ENCODE data around the gene EXOC5. TPM values are rescaled to one million over a fixed set of nuclear protein-coding genes. Genes with fewer than 3 reads are reported as not detected.

Gene EXOC5
- total RNA-seq, 2 donors from 2014 or later: 101 to 107 TPM

- H3K9me3 ChIP-seq (ENCODE audit: control insufficient read depth, low read length): no peaks in the 10 kb centered on the region
- H3K9ac ChIP-seq (ENCODE audit: extremely low read depth, low read length, poor library complexity, severe bottlenecking): no peak overlapping the region
- 80 to 89% methylated on average over 3 to 7 of the region's 7 CpGs for WGBS, 2 experiments (ENCODE audit: insufficient coverage in 1 of 2, insufficient read length in 1 of 2)
- Mint-ChIP-seq H3K4me3 (no peak overlapping the region), H3K36me3 (ENCODE audit: low read depth) (no peaks in the 10 kb centered on the region), H3K27ac (no peak overlapping the region), H3K27me3 (ENCODE audit: insufficient read depth) (no peaks in the 10 kb centered on the region), H3K4me1 (no peaks in the 10 kb centered on the region), H3K9me3 (peaks cover 3% of the 10 kb centered on the region)
- no peaks in the 10 kb centered on the region for H3K4me1 ChIP-seq (ENCODE audit: control insufficient read depth, insufficient read depth, low read length)
- no peaks in the 10 kb centered on the region for H3K27me3 ChIP-seq (ENCODE audit: control insufficient read depth, insufficient read depth, low read length, poor library complexity, severe bottlenecking)
- DNase-seq: no peak
- no peak overlapping the region for H3K27ac ChIP-seq (ENCODE audit: low read depth, low read length)
- no peak overlapping the region for H3K4me3 ChIP-seq (ENCODE audit: low read length)
- TF ChIP-seq, protein P1, sequence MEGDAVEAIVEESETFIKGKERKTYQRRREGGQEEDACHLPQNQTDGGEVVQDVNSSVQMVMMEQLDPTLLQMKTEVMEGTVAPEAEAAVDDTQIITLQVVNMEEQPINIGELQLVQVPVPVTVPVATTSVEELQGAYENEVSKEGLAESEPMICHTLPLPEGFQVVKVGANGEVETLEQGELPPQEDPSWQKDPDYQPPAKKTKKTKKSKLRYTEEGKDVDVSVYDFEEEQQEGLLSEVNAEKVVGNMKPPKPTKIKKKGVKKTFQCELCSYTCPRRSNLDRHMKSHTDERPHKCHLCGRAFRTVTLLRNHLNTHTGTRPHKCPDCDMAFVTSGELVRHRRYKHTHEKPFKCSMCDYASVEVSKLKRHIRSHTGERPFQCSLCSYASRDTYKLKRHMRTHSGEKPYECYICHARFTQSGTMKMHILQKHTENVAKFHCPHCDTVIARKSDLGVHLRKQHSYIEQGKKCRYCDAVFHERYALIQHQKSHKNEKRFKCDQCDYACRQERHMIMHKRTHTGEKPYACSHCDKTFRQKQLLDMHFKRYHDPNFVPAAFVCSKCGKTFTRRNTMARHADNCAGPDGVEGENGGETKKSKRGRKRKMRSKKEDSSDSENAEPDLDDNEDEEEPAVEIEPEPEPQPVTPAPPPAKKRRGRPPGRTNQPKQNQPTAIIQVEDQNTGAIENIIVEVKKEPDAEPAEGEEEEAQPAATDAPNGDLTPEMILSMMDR (conservative IDR thresholded peaks at IDR 0.05): no peak
- H3K36me3 ChIP-seq (ENCODE audit: control insufficient read depth, insufficient read depth, low read length): no peaks in the 10 kb centered on the region
These were observed 45.8 kb upstream of the EXOC5 start for GRCh38 chr14:57314396-57315089.

DNA sequence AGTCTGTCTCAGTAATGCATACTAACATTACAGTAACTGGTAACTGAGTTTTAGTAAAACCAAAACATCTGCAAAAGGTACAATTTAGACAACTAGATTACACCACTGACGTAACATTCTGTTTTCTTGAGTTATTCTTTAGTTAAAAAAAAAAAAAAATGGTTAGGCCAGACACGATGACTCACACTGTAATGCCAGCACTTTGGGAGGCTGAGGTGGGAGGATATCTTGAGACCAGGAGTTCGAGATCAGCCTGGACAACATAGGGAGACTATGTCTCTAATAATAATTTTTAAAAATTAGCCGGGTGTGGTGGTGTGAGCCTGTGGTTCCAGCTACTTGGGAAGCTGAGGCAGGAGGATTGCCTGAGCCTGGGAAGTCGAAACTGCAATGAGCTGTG, 34.2 kb upstream of the EXOC5 start:
- Histone ChIP-seq H3K9me3 (ENCODE audit: control insufficient read depth, low read length) (no peaks in the 10 kb centered on the region), H3K9ac (ENCODE audit: extremely low read depth, low read length, poor library complexity, severe bottlenecking) (no peak overlapping the region), H3K4me1 (ENCODE audit: control insufficient read depth, insufficient read depth, low read length) (peaks cover 2% of the 10 kb centered on the region), H3K36me3 (ENCODE audit: control insufficient read depth, insufficient read depth, low read length) (no peaks in the 10 kb centered on the region), H3K27ac (ENCODE audit: low read depth, low read length) (no peak overlapping the region), H3K27me3 (ENCODE audit: control insufficient read depth, insufficient read depth, low read length, poor library complexity, severe bottlenecking) (no peaks in the 10 kb centered on the region), H3K4me3 (ENCODE audit: low read length) (no peak overlapping the region)
- H3K9me3 Mint-ChIP-seq: no peaks in the 10 kb centered on the region
- no peak overlapping the region for H3K4me3 Mint-ChIP-seq
- H3K36me3 Mint-ChIP-seq (ENCODE audit: low read depth): no peaks in the 10 kb centered on the region
- peaks cover 3% of the 10 kb centered on the region for H3K4me1 Mint-ChIP-seq
- TF ChIP-seq, protein P1 (conservative IDR thresholded peaks at IDR 0.05): no peak
- H3K27me3 Mint-ChIP-seq (ENCODE audit: insufficient read depth): no peaks in the 10 kb centered on the region
- no peak overlapping the region for H3K27ac Mint-ChIP-seq
- whole genome bisulfite sequencing, 2 experiments (ENCODE audit: insufficient coverage in 1 of 2, insufficient read length in 1 of 2): 94% methylated on average over 5 of the region's 5 CpGs; no CpG with 5 or more reads in 1 of the 2 experiments
- no peak for DNase-seq

- Mint-ChIP-seq H3K4me3 (no peak overlapping the region), H3K4me1 (peaks cover 4% of the 10 kb centered on the region), H3K27ac (no peak overlapping the region), H3K27me3 (ENCODE audit: insufficient read depth) (no peaks in the 10 kb centered on the region), H3K36me3 (ENCODE audit: low read depth) (no peaks in the 10 kb centered on the region), H3K9me3 (no peaks in the 10 kb centered on the region)
- Histone ChIP-seq H3K4me1 (ENCODE audit: control insufficient read depth, insufficient read depth, low read length) (peaks cover 2% of the 10 kb centered on the region), H3K36me3 (ENCODE audit: control insufficient read depth, insufficient read depth, low read length) (no peaks in the 10 kb centered on the region), H3K4me3 (ENCODE audit: low read length) (no peak overlapping the region), H3K27ac (ENCODE audit: low read depth, low read length) (no peak overlapping the region), H3K9ac (ENCODE audit: extremely low read depth, low read length, poor library complexity, severe bottlenecking) (no peak overlapping the region), H3K9me3 (ENCODE audit: control insufficient read depth, low read length) (no peaks in the 10 kb centered on the region), H3K27me3 (ENCODE audit: control insufficient read depth, insufficient read depth, low read length, poor library complexity, severe bottlenecking) (no peaks in the 10 kb centered on the region)
- TF ChIP-seq, protein P1 (conservative IDR thresholded peaks at IDR 0.05): no peak
- no peak for DNase-seq
- 90 to 100% methylated on average over 1 to 3 of the region's 3 CpGs for WGBS, 2 experiments (ENCODE audit: insufficient coverage in 1 of 2, insufficient read length in 1 of 2)
These were observed 30.8 kb upstream of the EXOC5 start for GRCh38 chr14:57299511-57299910.

All from endodermal cell (in vitro differentiated cells).